Stomach (tissue), 4 donors: ENCODE measurements around the gene DOK5.

Experiments used
- CTCF ChIP-seq, 7 experiments: fragments of 450-650 bp in 4 of 7; fragments of 200-600 bp in 3 of 7; sonication (generic) in 3 of 7; IDR thresholded peaks; one replicate each; pipeline ENCODE4 v1.5.1; 2016 to 2019; ENCODE audit warnings: antibody characterized with exemption in 7 of 7, control low read depth in 2 of 7, mild to moderate bottlenecking in 1 of 7
- POLR2A ChIP-seq, 4 donors: fragments of 450-650 bp; IDR thresholded peaks; one replicate each; pipeline ENCODE4 v1.6.1; 2016; ENCODE audit warnings: antibody characterized with exemption in 4 of 4, control low read depth in 2 of 4, mild to moderate bottlenecking in 1 of 4, moderate library complexity in 1 of 4

- no peak for TF ChIP-seq POLR2A (IDR thresholded peaks at IDR 0.05)
- no peak for TF ChIP-seq CTCF (IDR thresholded peaks at IDR 0.05)
Measured at GRCh38 chr20:54543369-54543768, 68.0 kb downstream of the DOK5 start.
